ENCODE measurements around the gene FN1.

The FN1 gene

DNA sequence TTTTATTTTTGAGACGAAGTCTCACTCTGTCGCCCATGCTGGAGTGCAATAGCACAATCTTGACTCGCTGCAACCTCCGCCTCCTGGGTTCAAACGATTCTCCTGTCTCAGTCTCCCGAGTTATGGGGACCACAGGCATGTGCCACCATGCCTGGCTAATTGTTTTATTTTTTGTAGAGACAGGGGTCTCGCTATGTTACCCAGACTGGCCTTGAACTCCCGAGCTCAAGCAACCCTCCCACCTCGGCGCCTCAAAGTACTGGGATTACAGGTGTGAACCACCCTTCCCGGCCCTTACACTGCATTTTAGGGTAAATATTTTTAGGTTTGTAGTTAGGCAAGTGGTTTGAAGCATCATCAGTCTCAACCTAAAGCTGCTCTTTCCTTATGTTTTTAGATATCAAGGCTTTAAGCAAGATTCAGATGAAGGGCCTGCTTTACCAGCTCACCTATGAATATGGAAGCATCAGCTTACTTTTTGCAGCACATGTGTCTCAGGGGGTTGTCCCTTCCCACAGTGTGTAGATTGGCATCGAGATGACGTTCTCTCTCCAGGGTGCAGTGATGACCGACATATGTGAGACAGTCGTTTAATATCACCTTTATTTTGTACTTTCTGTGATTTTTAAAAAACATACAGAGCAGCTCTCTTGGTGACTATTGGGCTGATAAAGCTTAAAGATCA lies 76.8 kb downstream of the FN1 start:
- H3K9me3 ChIP-seq (ENCODE audit: insufficient read depth, low read length, severe bottlenecking) = no peaks in the 10 kb centered on the region
- no peaks in the 10 kb centered on the region for H4K20me1 ChIP-seq (ENCODE audit: insufficient read depth, low read length)
- no peaks in the 10 kb centered on the region for H3K27me3 ChIP-seq (ENCODE audit: insufficient read depth, low read length, poor library complexity)
- DNase-seq (no peak), ATAC-seq (ENCODE audit: insufficient read depth, low read depth) (no peak)
- no peaks in the 10 kb centered on the region for H3K4me1 ChIP-seq (ENCODE audit: insufficient read depth, low read length)
- no peak overlapping the region for H3K4me3 ChIP-seq (ENCODE audit: low read depth in 1 of 2, low read length in 2 of 2)
- H2AFZ ChIP-seq (ENCODE audit: low read depth, low read length) = no peak overlapping the region
- TF ChIP-seq EZH2 (IDR thresholded peaks at IDR 0.05; ENCODE audit: borderline replicate concordance, low read depth, low read length, severe bottlenecking) = no peak
- TF ChIP-seq, protein P1, sequence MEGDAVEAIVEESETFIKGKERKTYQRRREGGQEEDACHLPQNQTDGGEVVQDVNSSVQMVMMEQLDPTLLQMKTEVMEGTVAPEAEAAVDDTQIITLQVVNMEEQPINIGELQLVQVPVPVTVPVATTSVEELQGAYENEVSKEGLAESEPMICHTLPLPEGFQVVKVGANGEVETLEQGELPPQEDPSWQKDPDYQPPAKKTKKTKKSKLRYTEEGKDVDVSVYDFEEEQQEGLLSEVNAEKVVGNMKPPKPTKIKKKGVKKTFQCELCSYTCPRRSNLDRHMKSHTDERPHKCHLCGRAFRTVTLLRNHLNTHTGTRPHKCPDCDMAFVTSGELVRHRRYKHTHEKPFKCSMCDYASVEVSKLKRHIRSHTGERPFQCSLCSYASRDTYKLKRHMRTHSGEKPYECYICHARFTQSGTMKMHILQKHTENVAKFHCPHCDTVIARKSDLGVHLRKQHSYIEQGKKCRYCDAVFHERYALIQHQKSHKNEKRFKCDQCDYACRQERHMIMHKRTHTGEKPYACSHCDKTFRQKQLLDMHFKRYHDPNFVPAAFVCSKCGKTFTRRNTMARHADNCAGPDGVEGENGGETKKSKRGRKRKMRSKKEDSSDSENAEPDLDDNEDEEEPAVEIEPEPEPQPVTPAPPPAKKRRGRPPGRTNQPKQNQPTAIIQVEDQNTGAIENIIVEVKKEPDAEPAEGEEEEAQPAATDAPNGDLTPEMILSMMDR (IDR thresholded peaks at IDR 0.05; ENCODE audit: borderline replicate concordance, extremely low read depth, low read length, poor library complexity, severe bottlenecking) = no peak
- no peak overlapping the region for H3K9ac ChIP-seq (ENCODE audit: low read depth, low read length)
- H3K27ac ChIP-seq (ENCODE audit: low read length) = no peak overlapping the region
- no peaks in the 10 kb centered on the region for H3K79me2 ChIP-seq (ENCODE audit: insufficient read depth, low read length)
- H3K4me2 ChIP-seq (ENCODE audit: insufficient read depth, low read length) = no peak overlapping the region
- peaks cover 15% of the 10 kb centered on the region for H3K36me3 ChIP-seq (ENCODE audit: insufficient read depth, low read length)

DNA sequence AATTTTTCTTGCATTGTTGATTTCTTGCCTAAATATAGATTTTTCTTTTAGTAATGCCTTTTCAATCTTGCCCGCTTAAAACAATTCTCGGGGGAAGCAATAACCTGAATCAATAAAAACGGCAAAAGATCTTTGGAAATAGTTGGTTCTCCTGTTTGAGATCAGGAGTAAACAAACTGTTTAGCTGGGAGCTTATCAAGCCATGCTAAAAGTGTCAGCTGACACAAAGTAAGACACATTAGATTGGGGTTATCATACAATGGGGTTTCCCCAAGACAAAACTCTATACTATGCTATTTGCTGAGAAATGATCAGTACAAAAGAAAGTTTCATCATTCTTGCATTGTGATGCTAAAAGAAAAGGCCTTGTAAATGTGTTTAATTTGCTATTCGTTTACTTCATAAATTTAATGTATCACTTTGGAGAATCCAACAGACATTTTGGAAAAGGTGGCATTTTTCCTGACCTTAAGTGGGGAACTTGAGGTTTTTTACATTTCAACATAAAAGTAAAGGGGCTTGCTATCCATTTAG lies 77.5 kb downstream of the FN1 start:
- DNase-seq (no peak), ATAC-seq (ENCODE audit: insufficient read depth, low read depth) (no peak)
- Histone ChIP-seq H3K4me1 (ENCODE audit: insufficient read depth, low read length) (no peaks in the 10 kb centered on the region), H3K27ac (ENCODE audit: low read length) (no peak overlapping the region), H3K4me3 (ENCODE audit: low read depth in 1 of 2, low read length in 2 of 2) (no peak overlapping the region), H2AFZ (ENCODE audit: low read depth, low read length) (no peak overlapping the region), H3K27me3 (ENCODE audit: insufficient read depth, low read length, poor library complexity) (no peaks in the 10 kb centered on the region), H3K79me2 (ENCODE audit: insufficient read depth, low read length) (no peaks in the 10 kb centered on the region), H3K36me3 (ENCODE audit: insufficient read depth, low read length) (peaks cover 18% of the 10 kb centered on the region), H3K9ac (ENCODE audit: low read depth, low read length) (no peak overlapping the region), H3K4me2 (ENCODE audit: insufficient read depth, low read length) (no peak overlapping the region), H3K9me3 (ENCODE audit: insufficient read depth, low read length, severe bottlenecking) (no peaks in the 10 kb centered on the region), H4K20me1 (ENCODE audit: insufficient read depth, low read length) (no peaks in the 10 kb centered on the region)
- TF ChIP-seq, protein P1 (IDR thresholded peaks at IDR 0.05; ENCODE audit: borderline replicate concordance, extremely low read depth, low read length, poor library complexity, severe bottlenecking) = no peak
- no peak for TF ChIP-seq EZH2 (IDR thresholded peaks at IDR 0.05; ENCODE audit: borderline replicate concordance, low read depth, low read length, severe bottlenecking)

DNA sequence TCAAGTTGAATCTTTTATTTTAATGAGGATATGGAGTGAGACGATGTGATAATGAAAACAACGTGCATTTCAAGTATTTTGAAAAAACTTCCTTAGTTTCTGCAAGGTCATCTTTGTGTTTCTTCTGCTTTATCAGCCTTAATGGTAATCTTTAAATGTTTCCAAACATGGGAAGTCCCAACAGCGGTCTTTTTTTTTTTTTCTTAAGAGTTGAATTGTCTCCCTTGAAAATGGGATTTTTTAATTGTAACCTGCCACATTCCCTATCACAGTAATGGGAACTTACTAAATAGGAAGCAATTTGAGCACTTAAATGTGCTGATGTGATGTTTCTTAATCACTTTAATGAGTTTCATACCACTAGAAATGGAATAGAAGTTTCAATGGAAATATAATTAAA lies 78.2 kb downstream of the FN1 start:
- ATAC-seq (ENCODE audit: insufficient read depth, low read depth) (no peak), DNase-seq (no peak)
- Histone ChIP-seq H2AFZ (ENCODE audit: low read depth, low read length) (no peak overlapping the region), H3K4me3 (ENCODE audit: low read depth in 1 of 2, low read length in 2 of 2) (no peak overlapping the region), H3K79me2 (ENCODE audit: insufficient read depth, low read length) (no peaks in the 10 kb centered on the region), H3K4me2 (ENCODE audit: insufficient read depth, low read length) (no peak overlapping the region), H3K4me1 (ENCODE audit: insufficient read depth, low read length) (no peaks in the 10 kb centered on the region), H4K20me1 (ENCODE audit: insufficient read depth, low read length) (no peaks in the 10 kb centered on the region), H3K27ac (ENCODE audit: low read length) (no peak overlapping the region), H3K36me3 (ENCODE audit: insufficient read depth, low read length) (peaks cover 17% of the 10 kb centered on the region), H3K9me3 (ENCODE audit: insufficient read depth, low read length, severe bottlenecking) (no peaks in the 10 kb centered on the region), H3K27me3 (ENCODE audit: insufficient read depth, low read length, poor library complexity) (no peaks in the 10 kb centered on the region), H3K9ac (ENCODE audit: low read depth, low read length) (no peak overlapping the region)
- no peak for TF ChIP-seq EZH2 (IDR thresholded peaks at IDR 0.05; ENCODE audit: borderline replicate concordance, low read depth, low read length, severe bottlenecking)
- TF ChIP-seq, protein P1 (IDR thresholded peaks at IDR 0.05; ENCODE audit: borderline replicate concordance, extremely low read depth, low read length, poor library complexity, severe bottlenecking) = no peak
